ENCODE results near the gene ZNF467.

Gene ZNF467

GRCh38 chr7:149743476-149744255, 29.7 kb downstream of the ZNF467 start:
- Histone ChIP-seq H3K23ac (ENCODE audit: low read length in 2 of 2) (no peak overlapping the region), H3K27me3 (ENCODE audit: control insufficient read depth in 1 of 2, insufficient read depth in 1 of 2, low read length in 2 of 2) (peaks cover 23 to 32% of the 10 kb centered on the region in 2 experiments), H3K14ac (ENCODE audit: low read length in 2 of 2) (no peak overlapping the region), H2BK120ac (ENCODE audit: low read depth, low read length) (no peak overlapping the region), H2BK12ac (ENCODE audit: low read length in 2 of 2) (no peak overlapping the region), H2BK5ac (ENCODE audit: low read depth, low read length, poor library complexity, severe bottlenecking) (no peak overlapping the region), H3K36me3 (ENCODE audit: control insufficient read depth in 1 of 2, insufficient read depth in 2 of 2, low read depth in 1 of 2, low read length in 2 of 2) (no peaks in the 10 kb centered on the region), H3K27ac (ENCODE audit: low read length, poor library complexity, severe bottlenecking) (no peak overlapping the region), H3K4me3 (ENCODE audit: insufficient read depth in 1 of 2, low read depth in 1 of 2, low read length in 2 of 2) (no peak overlapping the region), H3K4ac (ENCODE audit: low read depth in 1 of 2, low read length in 2 of 2) (no peak overlapping the region), H4K91ac (ENCODE audit: low read length) (no peak overlapping the region), H3K9ac (ENCODE audit: low read length) (no peak overlapping the region), H3K4me2 (ENCODE audit: low read length, poor library complexity, severe bottlenecking) (no peak overlapping the region), H2BK15ac (ENCODE audit: low read depth, poor library complexity, severe bottlenecking) (no peak overlapping the region), H3K4me1 (ENCODE audit: control insufficient read depth, insufficient read depth, low read depth, low read length) (peaks cover 8% of the 10 kb centered on the region), H4K8ac (ENCODE audit: low read length) (no peak overlapping the region), H3K9me3 (ENCODE audit: control insufficient read depth, low read length) (no peaks in the 10 kb centered on the region), H3K79me1 (replicated peaks; ENCODE audit: low read length, poor library complexity, severe bottlenecking) (no peaks in the 10 kb centered on the region), H3K18ac (ENCODE audit: low read depth in 1 of 2, low read length in 2 of 2) (no peak overlapping the region), H2AFZ (ENCODE audit: low read depth, low read length) (no peak overlapping the region), H2AK5ac (ENCODE audit: low read length, severe bottlenecking) (no peak overlapping the region)
- 83% methylated on average over 3 of the region's 4 CpGs for WGBS
- no peak for DNase-seq

GRCh38 chr7:149742075-149742701, 31.2 kb downstream of the ZNF467 start:
- no peak overlapping the region for H4K8ac ChIP-seq (ENCODE audit: low read length)
- no peak overlapping the region for H3K27ac ChIP-seq (ENCODE audit: low read length, poor library complexity, severe bottlenecking)
- no peaks in the 10 kb centered on the region for H3K9me3 ChIP-seq (ENCODE audit: control insufficient read depth, low read length)
- no peaks in the 10 kb centered on the region for H3K36me3 ChIP-seq (ENCODE audit: control insufficient read depth in 1 of 2, insufficient read depth in 2 of 2, low read depth in 1 of 2, low read length in 2 of 2)
- H3K27me3 ChIP-seq (ENCODE audit: control insufficient read depth in 1 of 2, insufficient read depth in 1 of 2, low read length in 2 of 2) = peaks cover 23 to 31% of the 10 kb centered on the region in 2 experiments
- H3K14ac ChIP-seq (ENCODE audit: low read length in 2 of 2) = no peak overlapping the region
- no peak overlapping the region for H2BK15ac ChIP-seq (ENCODE audit: low read depth, poor library complexity, severe bottlenecking)
- no peak overlapping the region for H2BK5ac ChIP-seq (ENCODE audit: low read depth, low read length, poor library complexity, severe bottlenecking)
- no peak overlapping the region for H4K91ac ChIP-seq (ENCODE audit: low read length)
- no peak overlapping the region for H2BK120ac ChIP-seq (ENCODE audit: low read depth, low read length)
- H3K4ac ChIP-seq (ENCODE audit: low read depth in 1 of 2, low read length in 2 of 2) = no peak overlapping the region
- no peak overlapping the region for H2AFZ ChIP-seq (ENCODE audit: low read depth, low read length)
- peak; percentile 69 for DNase-seq
- H3K4me2 ChIP-seq (ENCODE audit: low read length, poor library complexity, severe bottlenecking) = peak overlapping the region; percentile 75
- H3K4me1 ChIP-seq (ENCODE audit: control insufficient read depth, insufficient read depth, low read depth, low read length) = peaks cover 8% of the 10 kb centered on the region
- H3K9ac ChIP-seq (ENCODE audit: low read length) = peak overlapping the region; percentile 54
- no peak overlapping the region for H2BK12ac ChIP-seq (ENCODE audit: low read length in 2 of 2)
- no peak overlapping the region for H3K23ac ChIP-seq (ENCODE audit: low read length in 2 of 2)
- 5% methylated on average over 10 of the region's 17 CpGs for WGBS
- no peak overlapping the region for H3K18ac ChIP-seq (ENCODE audit: low read depth in 1 of 2, low read length in 2 of 2)
- H3K79me1 ChIP-seq (replicated peaks; ENCODE audit: low read length, poor library complexity, severe bottlenecking) = no peaks in the 10 kb centered on the region
- no peak overlapping the region for H2AK5ac ChIP-seq (ENCODE audit: low read length, severe bottlenecking)
- peak overlapping the region in 1 of 2 experiments; percentile 63 for H3K4me3 ChIP-seq (ENCODE audit: insufficient read depth in 1 of 2, low read depth in 1 of 2, low read length in 2 of 2)

- H2BK12ac ChIP-seq (ENCODE audit: low read length in 2 of 2) = no peak overlapping the region
- no peak for DNase-seq
- no peak overlapping the region for H2BK5ac ChIP-seq (ENCODE audit: low read depth, low read length, poor library complexity, severe bottlenecking)
- no peak overlapping the region for H3K4me2 ChIP-seq (ENCODE audit: low read length, poor library complexity, severe bottlenecking)
- no peak overlapping the region for H2AK5ac ChIP-seq (ENCODE audit: low read length, severe bottlenecking)
- H3K4me3 ChIP-seq (ENCODE audit: insufficient read depth in 1 of 2, low read depth in 1 of 2, low read length in 2 of 2) = peak overlapping the region in 1 of 2 experiments; percentile 63
- H3K23ac ChIP-seq (ENCODE audit: low read length in 2 of 2) = no peak overlapping the region
- H3K18ac ChIP-seq (ENCODE audit: low read depth in 1 of 2, low read length in 2 of 2) = no peak overlapping the region
- no peak overlapping the region for H2AFZ ChIP-seq (ENCODE audit: low read depth, low read length)
- 68% methylated on average over 13 of the region's 13 CpGs for WGBS
- H2BK120ac ChIP-seq (ENCODE audit: low read depth, low read length) = no peak overlapping the region
- no peak overlapping the region for H4K8ac ChIP-seq (ENCODE audit: low read length)
- H3K4ac ChIP-seq (ENCODE audit: low read depth in 1 of 2, low read length in 2 of 2) = no peak overlapping the region
- peak overlapping the region; percentile 54 for H3K9ac ChIP-seq (ENCODE audit: low read length)
- no peaks in the 10 kb centered on the region for H3K9me3 ChIP-seq (ENCODE audit: control insufficient read depth, low read length)
- H3K27ac ChIP-seq (ENCODE audit: low read length, poor library complexity, severe bottlenecking) = no peak overlapping the region
- H4K91ac ChIP-seq (ENCODE audit: low read length) = no peak overlapping the region
- H3K27me3 ChIP-seq (ENCODE audit: control insufficient read depth in 1 of 2, insufficient read depth in 1 of 2, low read length in 2 of 2) = peaks cover 22 to 36% of the 10 kb centered on the region in 2 experiments
- no peaks in the 10 kb centered on the region for H3K79me1 ChIP-seq (replicated peaks; ENCODE audit: low read length, poor library complexity, severe bottlenecking)
- H3K4me1 ChIP-seq (ENCODE audit: control insufficient read depth, insufficient read depth, low read depth, low read length) = peaks cover 8% of the 10 kb centered on the region
- no peaks in the 10 kb centered on the region for H3K36me3 ChIP-seq (ENCODE audit: control insufficient read depth in 1 of 2, insufficient read depth in 2 of 2, low read depth in 1 of 2, low read length in 2 of 2)
- H2BK15ac ChIP-seq (ENCODE audit: low read depth, poor library complexity, severe bottlenecking) = no peak overlapping the region
- H3K14ac ChIP-seq (ENCODE audit: low read length in 2 of 2) = no peak overlapping the region
Measured at GRCh38 chr7:149741629-149742028, 31.8 kb downstream of the ZNF467 start.

- Histone ChIP-seq H3K4me2 (ENCODE audit: low read length, poor library complexity, severe bottlenecking) (no peak overlapping the region), H3K23ac (ENCODE audit: low read length in 2 of 2) (no peak overlapping the region), H4K91ac (ENCODE audit: low read length) (no peak overlapping the region), H3K79me1 (replicated peaks; ENCODE audit: low read length, poor library complexity, severe bottlenecking) (no peaks in the 10 kb centered on the region), H3K36me3 (ENCODE audit: control insufficient read depth in 1 of 2, insufficient read depth in 2 of 2, low read depth in 1 of 2, low read length in 2 of 2) (peaks cover 3 to 27% of the 10 kb centered on the region in 2 experiments), H3K9ac (ENCODE audit: low read length) (no peak overlapping the region), H3K27ac (ENCODE audit: low read length, poor library complexity, severe bottlenecking) (no peak overlapping the region), H4K8ac (ENCODE audit: low read length) (no peak overlapping the region), H2BK5ac (ENCODE audit: low read depth, low read length, poor library complexity, severe bottlenecking) (no peak overlapping the region), H2AFZ (ENCODE audit: low read depth, low read length) (no peak overlapping the region), H3K18ac (ENCODE audit: low read depth in 1 of 2, low read length in 2 of 2) (no peak overlapping the region), H2AK5ac (ENCODE audit: low read length, severe bottlenecking) (no peak overlapping the region), H2BK120ac (ENCODE audit: low read depth, low read length) (no peak overlapping the region), H3K4ac (ENCODE audit: low read depth in 1 of 2, low read length in 2 of 2) (no peak overlapping the region), H2BK15ac (ENCODE audit: low read depth, poor library complexity, severe bottlenecking) (no peak overlapping the region), H3K4me1 (ENCODE audit: control insufficient read depth, insufficient read depth, low read depth, low read length) (peaks cover 2% of the 10 kb centered on the region), H2BK12ac (ENCODE audit: low read length in 2 of 2) (no peak overlapping the region), H3K4me3 (ENCODE audit: insufficient read depth in 1 of 2, low read depth in 1 of 2, low read length in 2 of 2) (no peak overlapping the region), H3K27me3 (ENCODE audit: control insufficient read depth in 1 of 2, insufficient read depth in 1 of 2, low read length in 2 of 2) (peaks cover 10 to 28% of the 10 kb centered on the region in 2 experiments), H3K9me3 (ENCODE audit: control insufficient read depth, low read length) (no peaks in the 10 kb centered on the region), H3K14ac (ENCODE audit: low read length in 2 of 2) (no peak overlapping the region)
- DNase-seq = no peak
- 82% methylated on average over 9 of the region's 13 CpGs for WGBS
Measured at GRCh38 chr7:149736478-149737360, 36.7 kb downstream of the ZNF467 start.
